COLO829 (cell line): ENCODE measurements around the gene SMIM11.
"Not testable (repeated sequence)": the region's sequence is repeated elsewhere in the genome, so short reads cannot be mapped to it uniquely, and the experiment has no call there.

Experiments used
- DNase-seq: peaks from one replicate; pipeline ENCODE4 v3.0.0; 2012; ENCODE audit warnings: low spot score

The SMIM11 gene

GRCh38 chr21:34423805-34424204 lies 48.5 kb downstream of the SMIM11 start, which contains the start of gene SMIM34:
Gene SMIM34 (minus strand): TSS chr21:34423951. CDS start chr21:34423839, 112 bp downstream.
- DNase-seq = not testable (repeated sequence)

DNA sequence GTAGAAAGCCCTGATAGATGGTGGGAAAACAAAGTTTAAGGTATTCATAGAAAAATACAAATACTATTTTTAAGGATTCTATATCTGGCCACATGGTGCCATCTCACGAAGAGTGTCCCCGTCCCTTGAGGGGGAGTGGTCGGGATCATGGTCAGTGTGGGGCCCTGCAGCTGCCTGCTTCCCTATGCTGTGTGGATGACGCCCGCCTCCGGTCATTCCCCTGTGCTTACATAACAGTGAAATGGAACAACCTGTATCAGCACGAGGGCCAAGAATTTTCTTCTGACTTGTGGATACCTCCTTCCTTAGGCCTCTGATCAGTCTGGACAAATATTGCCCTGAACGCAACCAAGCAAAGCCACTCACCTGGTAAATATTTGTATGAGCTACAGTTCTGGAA lies 52.0 kb downstream of the SMIM11 start:
- not testable (repeated sequence) for DNase-seq

DNA sequence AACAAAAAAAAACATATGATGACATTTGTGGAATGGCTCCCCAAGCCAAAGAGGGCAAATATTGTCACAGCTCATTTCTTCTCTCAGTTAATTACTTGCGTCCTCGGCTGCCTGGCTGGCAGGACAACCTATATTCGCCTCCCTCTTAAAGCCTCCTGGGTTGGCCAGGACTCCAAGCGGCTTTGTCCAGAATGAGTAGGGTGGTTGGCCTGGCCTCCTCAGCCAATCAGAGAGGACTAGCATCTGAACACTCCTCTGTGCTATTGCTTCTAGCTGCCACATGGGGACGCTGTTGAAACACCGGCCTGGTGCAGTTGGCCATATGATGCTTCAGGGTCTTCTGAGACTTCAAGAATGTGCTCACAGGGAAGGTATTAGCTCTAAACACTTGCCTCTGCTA lies 53.1 kb downstream of the SMIM11 start:
- DNase-seq = not testable (repeated sequence)

- DNase-seq = not testable (repeated sequence)
These were observed 54.4 kb downstream of the SMIM11 start for GRCh38 chr21:34429710-34430109.
